GM12874 (cell line): ENCODE measurements around the gene APOLD1.

Source experiments
- CTCF ChIP-seq: IDR thresholded peaks from 2 replicates; pipeline ENCODE4 v1.5.1; 2011; ENCODE audit warnings: low read depth, mild to moderate bottlenecking, control low read depth, low read length, moderate library complexity; ENCODE audit not compliant: insufficient read depth

The APOLD1 gene

GRCh38 chr12:12812618-12813119 lies 27.2 kb downstream of the APOLD1 start:
- TF ChIP-seq CTCF, result no peak

- peak; percentile 97 for TF ChIP-seq CTCF
Observed at GRCh38 chr12:12813120-12814101, 28.0 kb downstream of the APOLD1 start, which contains the start of gene DDX47. Gene DDX47, plus strand, starts transcription at chr12:12813346. Its CDS starts 22 bp downstream, at chr12:12813368.

GRCh38 chr12:12817616-12818015 lies 32.2 kb downstream of the APOLD1 start:
- no peak for TF ChIP-seq CTCF

- no peak for TF ChIP-seq CTCF
Observed at GRCh38 chr12:12818701-12819100, 33.2 kb downstream of the APOLD1 start.

GRCh38 chr12:12819221-12819620 lies 33.8 kb downstream of the APOLD1 start:
- no peak for TF ChIP-seq CTCF

- no peak for TF ChIP-seq CTCF
Observed at GRCh38 chr12:12819752-12820311, 34.4 kb downstream of the APOLD1 start.

- TF ChIP-seq CTCF, result no peak
Observed at GRCh38 chr12:12821975-12822374, 36.5 kb downstream of the APOLD1 start.
